Activated T-helper 1 cell treated with anti-CD3 and anti-CD28 coated beads, Interleukin-12 subunit alpha, Interleukin-12 subunit beta, Interleukin-2, Interleukin-4 antibody, amounts not matched to agents 30 ng/mL and 10 ng/mL and 1 ng/mL, durations not matched to agents 14 hours and 24 hours and 36 hours (primary cell): ENCODE measurements around the gene GAGE12E. TPM values are rescaled to one million over a fixed set of nuclear protein-coding genes. Genes with fewer than 3 reads are reported as not detected.

Experiments used
- total RNA-seq: library from RNA; stranded (reverse); gene quantifications from 2 replicates; pipeline ENCODE4 v1.2.3, GENCODE V29; 2022

Gene GAGE12E
- total RNA-seq, 1 donor from 2014 or later = not detected

Other genes starting within 250 kb of the GAGE12E start
- not detected in 2 replicates for gene GAGE10, start 247.6 kb upstream of the GAGE12E start, total RNA-seq
- gene GAGE12J, start 229.3 kb upstream of the GAGE12E start, total RNA-seq = not detected in 2 replicates
- gene GAGE13, start 219.7 kb upstream of the GAGE12E start, total RNA-seq = not detected in 2 replicates
- gene GAGE12C, start 19.1 kb upstream of the GAGE12E start, total RNA-seq = not detected in 2 replicates
- not detected in 2 replicates for gene GAGE12D, start 9.6 kb upstream of the GAGE12E start, total RNA-seq
- gene GAGE12F, start 9.6 kb downstream of the GAGE12E start, total RNA-seq = not detected in 2 replicates
- gene GAGE12G, start 19.1 kb downstream of the GAGE12E start, total RNA-seq = not detected in 2 replicates
- not detected in 2 replicates for gene GAGE12H, start 28.7 kb downstream of the GAGE12E start, total RNA-seq
- gene GAGE2A, start 38.2 kb downstream of the GAGE12E start, total RNA-seq = not detected in 2 replicates
- not detected in 2 replicates for gene GAGE1, start 47.7 kb downstream of the GAGE12E start, total RNA-seq
- not detected in 2 replicates for gene PAGE1, start 144.7 kb downstream of the GAGE12E start, total RNA-seq